KMS-11 (cell line): ENCODE data around the gene C1QL1.

Experiments
- H2AFZ ChIP-seq: fragments of 200-600 bp; sonication (generic); 2 replicates; pipeline ENCODE4 v1.6.1; 2016; ENCODE audit warnings: antibody characterized with exemption, mixed run types, low read depth
- H3K27ac ChIP-seq: fragments of 200-600 bp; sonication (generic); 2 replicates; pipeline ENCODE4 v1.6.1; 2016; ENCODE audit warnings: mild to moderate bottlenecking, mixed run types
- H3K27me3 ChIP-seq: fragments of 200-600 bp; sonication (generic); 2 replicates; pipeline ENCODE4 v1.6.1; 2017; ENCODE audit warnings: mild to moderate bottlenecking, low read depth, mixed run types, moderate library complexity; ENCODE audit not compliant: insufficient read depth
- H3K36me3 ChIP-seq: fragments of 200-600 bp; sonication (generic); 2 replicates; pipeline ENCODE4 v1.6.1; 2017; ENCODE audit warnings: mild to moderate bottlenecking, mixed run types; ENCODE audit not compliant: insufficient read depth
- H3K4me1 ChIP-seq: fragments of 200-600 bp; sonication (generic); 2 replicates; pipeline ENCODE4 v1.6.1; 2016; ENCODE audit warnings: mild to moderate bottlenecking, low read depth, mixed run types; ENCODE audit not compliant: poor library complexity, severe bottlenecking
- H3K4me2 ChIP-seq: fragments of 200-600 bp; sonication (generic); 2 replicates; pipeline ENCODE4 v1.7.0; 2016; ENCODE audit warnings: mild to moderate bottlenecking, mixed run types
- H3K4me3 ChIP-seq: fragments of 200-600 bp; sonication (generic); IDR thresholded peaks from 2 replicates; pipeline ENCODE4 v1.6.1; 2017; ENCODE audit warnings: low read depth, low read length, mixed read lengths; ENCODE audit not compliant: insufficient read depth
- H3K79me2 ChIP-seq: fragments of 200-600 bp; sonication (generic); 2 replicates; pipeline ENCODE4 v1.6.1; 2016; ENCODE audit warnings: low read depth, mixed run types; ENCODE audit not compliant: insufficient read depth
- H3K9ac ChIP-seq: fragments of 200-600 bp; sonication (generic); 2 replicates; pipeline ENCODE4 v1.6.1; 2016; ENCODE audit warnings: mild to moderate bottlenecking, mixed run types
- H4K20me1 ChIP-seq: fragments of 200-600 bp; sonication (generic); 2 replicates; pipeline ENCODE4 v1.6.1; 2016; ENCODE audit warnings: mild to moderate bottlenecking, mixed run types; ENCODE audit not compliant: insufficient read depth
- CTCF ChIP-seq: fragments of 200-600 bp; sonication (generic); conservative IDR thresholded peaks from 2 replicates; pipeline ENCODE4 v1.6.1; 2017; ENCODE audit warnings: low read depth, mild to moderate bottlenecking, antibody characterized with exemption, low read length, moderate library complexity, mixed read lengths

Gene C1QL1

GRCh38 chr17:44988044-44988942 lies 20.2 kb upstream of the C1QL1 start:
- H3K4me2 ChIP-seq: no peak overlapping the region
- H3K4me1 ChIP-seq: no peaks in the 10 kb centered on the region
- no peaks in the 10 kb centered on the region for H3K36me3 ChIP-seq
- no peak overlapping the region for H3K4me3 ChIP-seq
- H3K27me3 ChIP-seq: peaks cover 58% of the 10 kb centered on the region
- H4K20me1 ChIP-seq: no peaks in the 10 kb centered on the region
- no peak for TF ChIP-seq CTCF
- no peak overlapping the region for H2AFZ ChIP-seq
- no peak overlapping the region for H3K27ac ChIP-seq
- H3K9ac ChIP-seq: no peak overlapping the region
- no peaks in the 10 kb centered on the region for H3K79me2 ChIP-seq

DNA sequence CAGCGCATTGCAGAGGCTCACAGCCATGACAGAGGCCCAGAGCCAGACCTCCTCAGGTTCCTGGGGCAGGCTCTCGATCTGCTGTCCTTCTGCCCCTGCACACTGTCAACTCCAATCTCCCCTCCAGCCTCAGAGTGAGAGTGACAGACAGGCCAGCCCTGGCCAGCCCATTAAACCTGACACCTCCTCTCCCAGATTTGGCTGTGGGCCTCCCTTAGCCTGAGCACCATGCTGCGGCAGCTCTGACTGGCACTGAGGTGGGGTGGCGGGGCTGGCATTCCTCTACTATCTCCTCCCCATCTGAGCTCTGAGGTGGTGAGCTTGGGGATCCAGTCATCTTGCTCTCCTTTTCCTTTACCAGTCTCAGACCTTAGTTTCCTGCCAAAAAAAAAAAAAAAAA lies 15.5 kb upstream of the C1QL1 start:
- Histone ChIP-seq H3K9ac (no peak overlapping the region), H3K36me3 (no peaks in the 10 kb centered on the region), H4K20me1 (no peaks in the 10 kb centered on the region), H3K79me2 (no peaks in the 10 kb centered on the region), H3K27me3 (peaks cover 59% of the 10 kb centered on the region), H3K27ac (no peak overlapping the region), H3K4me3 (no peak overlapping the region), H2AFZ (no peak overlapping the region), H3K4me1 (no peaks in the 10 kb centered on the region), H3K4me2 (no peak overlapping the region)
- TF ChIP-seq CTCF: no peak

- Histone ChIP-seq H2AFZ (no peak overlapping the region), H4K20me1 (no peaks in the 10 kb centered on the region), H3K27me3 (peaks cover 66% of the 10 kb centered on the region), H3K36me3 (no peaks in the 10 kb centered on the region), H3K4me3 (no peak overlapping the region), H3K4me1 (no peaks in the 10 kb centered on the region), H3K4me2 (no peak overlapping the region), H3K27ac (no peak overlapping the region), H3K9ac (no peak overlapping the region), H3K79me2 (no peaks in the 10 kb centered on the region)
- no peak for TF ChIP-seq CTCF
Observed at GRCh38 chr17:44982113-44982702, 14.1 kb upstream of the C1QL1 start.

GRCh38 chr17:44981221-44981968 lies 13.3 kb upstream of the C1QL1 start:
- no peak for TF ChIP-seq CTCF
- H3K4me3 ChIP-seq: no peak overlapping the region
- H3K27me3 ChIP-seq: peaks cover 66% of the 10 kb centered on the region
- H4K20me1 ChIP-seq: no peaks in the 10 kb centered on the region
- no peak overlapping the region for H3K9ac ChIP-seq
- H3K4me2 ChIP-seq: no peak overlapping the region
- no peaks in the 10 kb centered on the region for H3K79me2 ChIP-seq
- no peaks in the 10 kb centered on the region for H3K36me3 ChIP-seq
- no peaks in the 10 kb centered on the region for H3K4me1 ChIP-seq
- H3K27ac ChIP-seq: no peak overlapping the region
- no peak overlapping the region for H2AFZ ChIP-seq
